Peyer's patch (tissue), 4 donors: ENCODE data around the gene LRRC8B.

Source experiments
- CTCF ChIP-seq, 6 experiments: fragments of 450-650 bp in 4 of 6; fragments of 200-600 bp in 2 of 6; sonication (generic) in 1 of 6; IDR thresholded peaks; one replicate each; pipeline ENCODE4 v1.5.1; 2017 to 2019; ENCODE audit warnings: antibody characterized with exemption in 6 of 6, mild to moderate bottlenecking in 3 of 6, moderate library complexity in 1 of 6
- POLR2A ChIP-seq, 2 donors: fragments of 450-650 bp; IDR thresholded peaks; one replicate each; pipeline ENCODE4 v1.5.1; 2017; ENCODE audit warnings: antibody characterized with exemption in 2 of 2, mild to moderate bottlenecking in 2 of 2, moderate library complexity in 2 of 2

DNA sequence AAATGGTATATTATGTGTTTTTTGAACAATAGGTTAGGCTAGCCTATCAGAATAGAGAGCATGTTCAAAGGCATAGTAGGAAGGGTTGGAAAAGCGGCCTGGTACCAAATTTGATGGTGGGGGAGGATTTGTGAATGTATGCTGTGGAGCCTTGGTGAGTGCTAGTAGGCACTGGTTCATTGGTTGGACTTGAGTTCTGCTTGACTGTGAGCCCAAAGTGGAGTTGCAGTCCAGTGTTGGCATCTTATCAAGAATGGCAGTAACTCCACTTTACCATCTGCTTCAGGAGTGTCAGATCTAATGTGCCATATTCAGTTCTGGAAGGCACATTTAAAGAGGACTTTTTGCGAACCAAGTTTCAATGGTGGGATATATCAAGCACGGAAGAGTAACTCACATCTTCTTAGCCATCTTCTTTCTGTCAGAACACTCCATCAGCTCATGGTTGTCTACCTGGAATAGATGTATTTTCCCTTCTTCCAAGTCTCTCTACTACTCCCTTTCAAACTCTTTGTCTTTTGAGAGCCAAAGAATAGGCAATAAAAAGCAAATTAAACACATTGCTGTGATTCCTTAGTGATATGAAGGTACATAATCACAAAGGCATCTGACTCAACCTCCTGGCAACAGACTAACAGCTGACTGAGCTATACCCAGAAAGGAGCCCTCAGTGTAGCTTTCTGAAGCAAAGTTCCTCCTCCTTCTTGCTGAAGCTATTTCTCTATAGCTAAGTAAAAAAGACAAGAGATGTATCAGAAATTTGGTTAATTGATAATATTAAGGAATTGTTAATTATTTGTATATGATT, 21.7 kb downstream of the LRRC8B start:
- no peak for TF ChIP-seq CTCF (IDR thresholded peaks at IDR 0.05)
- TF ChIP-seq POLR2A (IDR thresholded peaks at IDR 0.05), result no peak
